ENCODE measurements around the gene SCPEP1.

The SCPEP1 gene

GRCh38 chr17:57044976-57045867 is 67.3 kb downstream of the SCPEP1 start:
- FAIRE-seq = no peak

DNA sequence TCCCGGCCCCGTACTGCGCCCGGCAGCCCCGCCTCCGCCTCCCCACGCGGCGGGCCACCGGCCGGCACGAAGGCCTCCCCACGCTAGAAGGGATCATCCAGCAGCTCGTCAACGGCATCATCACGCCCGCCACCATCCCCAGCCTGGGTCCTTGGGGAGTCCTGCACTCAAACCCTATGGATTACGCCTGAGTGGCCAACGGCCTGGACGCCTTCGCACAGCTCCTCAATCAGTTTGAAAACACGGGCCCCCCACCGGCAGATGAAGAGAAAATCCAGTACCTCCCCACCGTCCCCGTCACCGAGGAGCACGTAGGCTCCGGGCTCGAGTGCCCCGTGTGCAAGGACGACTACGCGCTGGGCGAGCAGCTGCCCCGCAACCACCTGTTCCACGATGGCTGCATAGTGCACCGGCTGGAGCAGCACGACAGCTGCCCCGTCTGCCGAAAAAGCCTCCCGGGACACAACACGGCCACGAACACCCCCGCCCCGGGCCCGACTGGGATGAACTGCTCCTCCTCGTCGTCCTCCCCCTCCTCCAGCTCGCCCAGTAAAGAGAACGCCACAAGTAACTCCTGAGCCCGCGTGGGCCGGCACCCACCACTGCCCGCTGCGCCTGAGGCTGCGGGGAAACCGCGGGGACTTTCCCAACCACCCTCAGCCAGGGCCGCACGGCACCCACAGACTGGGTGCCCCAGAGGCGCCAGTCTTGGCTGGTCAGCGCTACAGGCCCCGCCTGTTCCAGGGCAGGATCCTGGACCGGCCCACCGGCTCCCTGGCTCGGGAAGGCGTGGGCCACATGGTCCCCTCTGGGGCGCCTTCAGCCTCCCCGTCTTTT is 68.2 kb downstream of the SCPEP1 start:
- no peak for FAIRE-seq

- FAIRE-seq = no peak
These were observed 68.8 kb downstream of the SCPEP1 start for GRCh38 chr17:57046749-57047148.

GRCh38 chr17:57048096-57048495 is 70.2 kb downstream of the SCPEP1 start:
- no peak for FAIRE-seq

DNA sequence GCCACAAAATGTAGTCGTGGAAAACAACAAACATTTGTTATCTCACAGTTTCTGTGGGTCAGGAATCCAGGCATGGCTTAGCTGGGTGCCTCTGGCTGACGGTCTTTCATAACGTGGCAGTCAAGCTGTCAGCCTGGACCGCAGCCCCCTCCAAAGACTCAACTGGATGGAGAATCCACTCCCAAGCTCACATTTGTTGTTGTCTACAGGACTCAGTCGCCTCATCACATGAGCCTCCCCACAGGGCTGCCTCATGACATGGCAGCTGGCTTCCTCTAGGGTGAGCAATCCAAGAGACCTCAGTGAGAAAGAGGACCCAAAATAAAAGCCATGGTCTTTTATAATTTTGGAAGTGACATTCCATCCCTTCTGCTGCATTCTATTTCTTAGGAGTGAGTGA is 72.4 kb downstream of the SCPEP1 start:
- no peak for FAIRE-seq

GRCh38 chr17:57051886-57052361 is 74.0 kb downstream of the SCPEP1 start:
- FAIRE-seq = no peak

Measured in A204.1 (cell line).